Naive thymus-derived CD8-positive, alpha-beta T cell (primary cell): Measurements from ENCODE around the gene COL24A1. TPM values are rescaled to one million over a fixed set of nuclear protein-coding genes. Genes with fewer than 3 reads are reported as not detected.
"Not testable (repeated sequence)": the region's sequence is repeated elsewhere in the genome, so short reads cannot be mapped to it uniquely, and the experiment has no call there.

ENCODE experiments used
- ATAC-seq, 2 donors: fragments of 150-1000 bp; cut with Tn5 transposase in 1 of 2; sonication (Bioruptor Pico), chemical (Tn5 transposase) in 1 of 2; 1 replicate in 1 of 2; 2 replicates in 1 of 2; pipeline ENCODE4 v1.10.0; 2021; ENCODE audit warnings: mild to moderate bottlenecking in 2 of 2, moderate library complexity in 2 of 2
- POLR2A ChIA-PET: fragments of 350-600 bp; sonication (Branson Sonifier 250); formaldehyde crosslinking; loops from one replicate; lab custom pipeline; 2021; ENCODE audit warnings: antibody characterized with exemption; lab: Charles Lee
- DNase-seq, 10 donors: peaks; one replicate each; pipeline versions ENCODE4 v3.0.0 to v3.0.0-alpha.2; 2020 to 2022
- H3K27ac Mint-ChIP-seq, 10 donors: one replicate each; pipeline ENCODE4 v1.8.0; 2020 to 2022; ENCODE audit warnings: mild to moderate bottlenecking in 10 of 10, mixed read lengths in 10 of 10, moderate library complexity in 4 of 10, inconsistent platforms in 1 of 10
- H3K27me3 Mint-ChIP-seq, 5 donors: one replicate each; pipeline ENCODE4 v1.8.0; 2021 to 2022; ENCODE audit warnings: mixed read lengths in 5 of 5
- H3K36me3 Mint-ChIP-seq, 3 donors: one replicate each; pipeline ENCODE4 v1.8.0; 2020 to 2022; ENCODE audit warnings: mixed read lengths in 3 of 3, mild to moderate bottlenecking in 2 of 3, inconsistent platforms in 1 of 3
- H3K4me1 Mint-ChIP-seq, 4 donors: one replicate each; pipeline ENCODE4 v1.8.0; 2021 to 2022; ENCODE audit warnings: mixed read lengths in 4 of 4
- H3K4me3 Mint-ChIP-seq, 10 donors: one replicate each; pipeline ENCODE4 v1.8.0; 2020 to 2022; ENCODE audit warnings: mild to moderate bottlenecking in 10 of 10, mixed read lengths in 10 of 10, moderate library complexity in 6 of 10, inconsistent platforms in 1 of 10
- H3K9me3 Mint-ChIP-seq, 9 donors: one replicate each; pipeline ENCODE4 v1.8.0; 2020 to 2022; ENCODE audit warnings: mixed read lengths in 9 of 9, mild to moderate bottlenecking in 3 of 9, inconsistent platforms in 1 of 9, moderate library complexity in 1 of 9
- polyA plus RNA-seq, 3 donors: library from polyadenylated mRNA; unstranded; fragments of 300-500 nt; fragmentation: Illumina TruSeq; gene quantifications; one replicate each; pipeline ENCODE4 v1.2.3, GENCODE V29; 2021
- total RNA-seq, 8 experiments: library from RNA in 2 of 8; stranded (reverse) in 2 of 8; gene quantifications; one replicate each; pipeline ENCODE4 v1.2.3 and lab custom pipeline; 2021 to 2026

COL24A1 gene
- total and polyA plus RNA-seq, 5 experiments from 2014 or later, result not detected

DNA sequence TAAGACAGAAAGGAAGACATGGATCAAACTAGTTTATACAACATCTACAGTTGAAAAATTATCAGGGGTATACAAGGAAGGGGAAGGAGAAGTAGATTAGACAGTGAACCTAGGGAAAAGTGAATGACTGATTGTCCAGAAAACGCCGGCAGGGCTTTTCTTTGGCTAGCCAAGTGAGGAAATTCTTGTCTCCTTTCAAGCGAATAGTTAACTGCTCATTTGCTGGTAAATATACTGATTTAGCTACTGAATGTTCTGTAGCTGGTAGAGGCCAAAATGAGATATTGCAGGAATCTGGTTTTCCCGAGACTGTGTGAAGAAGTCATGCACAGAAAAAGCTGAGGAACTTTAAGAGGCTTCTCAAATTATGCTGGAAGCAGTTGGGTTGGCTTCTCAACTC is 319.8 kb downstream of the COL24A1 start:
- no peaks in the 10 kb centered on the region for H3K36me3 Mint-ChIP-seq
- no peak overlapping the region for H3K4me3 Mint-ChIP-seq
- H3K27me3 Mint-ChIP-seq, result peaks cover 0 to 8% (median 3%) of the 10 kb centered on the region in 5 donors
- no peak for ATAC-seq
- POLR2A ChIA-PET, result no interaction called here
- no peak overlapping the region for H3K27ac Mint-ChIP-seq
- peaks cover 0 to 2% (median 0%) of the 10 kb centered on the region in 9 donors for H3K9me3 Mint-ChIP-seq
- H3K4me1 Mint-ChIP-seq, result no peaks in the 10 kb centered on the region
- DNase-seq, result no peak

DNA sequence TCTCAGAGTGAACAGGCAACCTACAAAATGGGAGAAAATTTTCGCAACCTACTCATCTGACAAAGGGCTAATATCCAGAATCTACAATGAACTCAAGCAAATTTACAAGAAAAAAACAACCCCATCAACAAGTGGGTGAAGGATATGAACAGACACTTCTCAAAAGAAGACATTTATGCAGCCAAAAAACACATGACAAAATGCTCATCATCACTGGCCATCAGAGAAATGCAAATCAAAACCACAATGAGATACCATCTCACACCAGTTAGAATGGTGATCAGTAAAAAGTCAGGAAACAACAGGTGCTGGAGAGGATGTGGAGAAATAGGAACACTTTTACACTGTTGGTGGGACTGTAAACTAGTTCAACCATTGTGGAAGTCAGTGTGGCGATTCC is 323.4 kb downstream of the COL24A1 start:
- H3K9me3 Mint-ChIP-seq, result peaks cover 0 to 20% (median 6%) of the 10 kb centered on the region in 9 donors
- ATAC-seq, H3K27me3 Mint-ChIP-seq, H3K4me1 Mint-ChIP-seq, DNase-seq, H3K27ac Mint-ChIP-seq, POLR2A ChIA-PET, H3K36me3 Mint-ChIP-seq, H3K4me3 Mint-ChIP-seq: not testable (repeated sequence)

DNA sequence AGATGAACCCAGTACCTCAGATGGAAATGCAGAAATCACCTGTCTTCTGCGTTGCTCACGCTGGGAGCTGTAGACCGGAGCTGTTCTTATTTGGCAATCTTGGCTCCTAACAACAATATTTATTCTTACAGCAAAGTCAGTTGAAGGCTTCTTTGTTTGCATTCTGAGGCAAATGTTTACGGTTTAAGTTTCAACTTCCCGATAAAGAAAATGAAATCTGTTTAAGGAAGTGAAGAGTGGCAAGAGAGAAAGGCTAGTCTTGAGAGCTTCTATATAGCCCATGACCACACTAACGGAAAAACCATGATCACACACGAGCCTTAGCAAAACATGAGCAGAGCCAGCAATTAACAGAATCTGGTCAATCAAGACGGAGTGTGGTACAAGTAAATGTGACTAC is 325.7 kb downstream of the COL24A1 start:
- Mint-ChIP-seq H3K4me1 (no peaks in the 10 kb centered on the region), H3K9me3 (peaks cover 0 to 27% (median 6%) of the 10 kb centered on the region in 9 donors), H3K36me3 (peaks cover 0 to 5% (median 0%) of the 10 kb centered on the region in 3 donors), H3K27ac (no peak overlapping the region), H3K4me3 (no peak overlapping the region), H3K27me3 (peaks cover 0 to 4% (median 0%) of the 10 kb centered on the region in 5 donors)
- ATAC-seq (no peak), DNase-seq (no peak)
- POLR2A ChIA-PET, result no interaction called here

DNA sequence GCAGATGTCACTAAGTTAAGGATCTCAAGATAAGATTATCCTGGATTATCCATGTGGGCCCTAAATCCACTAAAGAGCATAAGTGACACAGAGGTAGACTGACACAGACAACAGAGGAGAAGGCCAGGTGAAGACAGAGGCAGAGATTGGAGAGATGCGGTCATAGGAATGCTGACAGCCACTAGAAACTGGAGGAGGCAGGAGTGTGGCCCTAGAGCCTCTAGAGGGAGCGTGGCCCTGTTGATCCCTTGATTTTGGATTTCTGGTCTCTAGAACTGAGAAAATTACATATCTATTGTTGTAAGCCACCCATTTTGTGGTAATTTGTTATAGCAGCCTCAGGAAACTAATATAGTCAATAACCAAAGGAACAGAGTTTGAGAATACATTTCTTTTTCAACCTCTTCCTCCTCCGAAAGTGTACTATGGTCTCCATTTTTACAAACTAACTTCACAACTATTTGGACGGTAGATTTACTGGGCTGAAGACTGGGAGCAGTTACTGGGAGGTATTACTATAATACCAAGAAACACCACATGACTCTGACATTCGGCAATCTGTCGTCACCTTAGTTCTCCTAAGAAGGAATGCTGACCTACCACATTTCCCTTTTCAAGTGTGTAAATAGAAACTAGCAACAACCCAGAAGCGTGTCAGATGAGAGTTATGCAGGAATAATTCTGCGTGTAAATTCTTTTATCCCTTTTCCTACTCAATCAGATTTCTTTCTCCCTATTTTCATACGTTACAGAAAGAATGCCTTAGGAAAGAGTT is 332.3 kb downstream of the COL24A1 start:
- Mint-ChIP-seq H3K4me1 (no peaks in the 10 kb centered on the region), H3K27ac (no peak overlapping the region), H3K4me3 (no peak overlapping the region), H3K27me3 (no peaks in the 10 kb centered on the region), H3K9me3 (peaks cover 0 to 9% (median 2%) of the 10 kb centered on the region in 9 donors), H3K36me3 (no peaks in the 10 kb centered on the region)
- ATAC-seq, result no peak
- no peak for DNase-seq
- POLR2A ChIA-PET, result no interaction called here

DNA sequence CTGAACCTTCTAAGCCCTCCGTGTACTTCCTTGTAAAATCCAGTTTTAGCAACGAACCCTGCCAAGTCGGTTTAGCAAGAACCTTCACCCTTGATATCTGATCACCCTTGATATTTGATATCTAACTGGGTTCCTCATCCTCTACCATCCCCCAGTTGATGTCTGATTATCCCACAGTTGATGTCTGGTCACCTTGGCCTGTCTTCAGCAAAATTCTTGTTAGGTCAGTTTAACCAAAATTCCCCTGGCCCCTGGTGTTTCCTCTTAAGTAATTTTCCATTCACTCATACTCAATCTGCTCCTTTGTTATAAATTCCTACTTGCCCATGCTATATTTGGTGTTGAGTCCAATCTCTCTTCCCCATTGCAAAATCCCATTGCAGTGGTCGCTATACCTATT is 333.9 kb downstream of the COL24A1 start:
- DNase-seq (no peak), ATAC-seq (no peak)
- H3K9me3 Mint-ChIP-seq, result peaks cover 0 to 9% (median 2%) of the 10 kb centered on the region in 9 donors
- H3K27me3 Mint-ChIP-seq, result no peaks in the 10 kb centered on the region
- POLR2A ChIA-PET, result no interaction called here
- H3K4me1 Mint-ChIP-seq, result no peaks in the 10 kb centered on the region
- H3K4me3 Mint-ChIP-seq, result no peak overlapping the region
- H3K36me3 Mint-ChIP-seq, result no peaks in the 10 kb centered on the region
- H3K27ac Mint-ChIP-seq, result no peak overlapping the region

DNA sequence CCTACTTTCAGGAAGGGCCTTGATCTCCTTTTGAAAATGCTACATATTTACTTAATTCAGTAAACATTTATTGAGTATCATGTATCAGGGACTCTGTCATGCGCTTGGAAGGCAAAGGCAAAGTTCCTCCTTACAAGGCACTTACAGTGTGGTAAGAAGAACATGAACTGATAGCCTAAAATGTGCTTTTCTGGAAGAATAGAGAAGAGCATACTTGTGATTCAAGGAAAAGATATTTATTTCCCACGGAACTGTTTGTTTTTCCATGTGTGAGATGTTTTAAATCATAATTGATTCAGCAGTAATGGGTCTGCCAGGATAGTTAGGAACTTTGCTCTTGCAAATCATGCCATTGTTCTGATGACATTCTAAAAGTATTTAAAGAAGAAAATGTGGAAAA is 338.2 kb downstream of the COL24A1 start:
- H3K27ac Mint-ChIP-seq, result no peak overlapping the region
- no peaks in the 10 kb centered on the region for H3K27me3 Mint-ChIP-seq
- DNase-seq (no peak), ATAC-seq (no peak)
- POLR2A ChIA-PET, result no interaction called here
- H3K4me1 Mint-ChIP-seq, result no peaks in the 10 kb centered on the region
- no peak overlapping the region for H3K4me3 Mint-ChIP-seq
- H3K9me3 Mint-ChIP-seq, result peaks cover 0 to 2% (median 0%) of the 10 kb centered on the region in 9 donors
- no peaks in the 10 kb centered on the region for H3K36me3 Mint-ChIP-seq

DNA sequence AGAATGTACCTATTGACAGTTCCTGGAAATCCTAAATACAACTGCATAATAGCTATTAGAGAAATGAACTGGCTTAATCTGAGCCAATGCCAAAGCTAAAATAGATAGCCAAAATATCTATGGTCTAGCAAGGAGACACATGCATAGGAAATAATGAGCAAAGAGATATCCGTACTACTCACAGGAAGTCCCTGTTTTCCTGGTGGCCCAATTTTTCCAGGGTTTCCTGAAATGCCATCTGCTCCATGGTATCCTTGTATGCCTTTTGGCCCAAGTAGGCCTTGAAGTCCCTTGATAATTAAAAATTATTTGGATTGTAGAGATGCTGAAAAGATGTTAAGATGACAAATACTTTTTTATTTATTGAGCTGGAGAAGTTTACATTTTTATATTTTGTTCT is 340.0 kb downstream of the COL24A1 start:
- POLR2A ChIA-PET, result no interaction called here
- no peak overlapping the region for H3K27ac Mint-ChIP-seq
- H3K9me3 Mint-ChIP-seq, result no peaks in the 10 kb centered on the region
- no peak overlapping the region for H3K4me3 Mint-ChIP-seq
- ATAC-seq (no peak), DNase-seq (no peak)
- H3K4me1 Mint-ChIP-seq, result no peaks in the 10 kb centered on the region
- no peaks in the 10 kb centered on the region for H3K27me3 Mint-ChIP-seq
- no peaks in the 10 kb centered on the region for H3K36me3 Mint-ChIP-seq

DNA sequence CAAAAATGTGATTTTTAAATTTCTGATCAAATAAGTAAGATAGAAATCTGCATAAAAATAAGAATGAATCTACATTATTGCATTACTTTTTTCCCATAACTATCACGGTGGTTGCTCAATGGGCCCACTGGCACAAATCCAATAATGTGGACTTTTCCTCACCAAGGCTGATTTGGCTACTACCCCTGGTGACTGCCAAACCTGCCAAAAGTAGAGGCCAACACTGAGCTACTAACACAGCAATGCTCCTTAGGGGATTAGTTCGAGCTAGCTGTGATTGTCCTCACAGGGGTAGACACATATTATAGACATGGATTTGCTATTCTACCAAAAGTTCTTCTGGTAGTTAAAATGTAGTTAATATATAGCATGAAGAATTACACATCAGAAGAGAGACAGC is 340.7 kb downstream of the COL24A1 start:
- Mint-ChIP-seq H3K4me1 (no peaks in the 10 kb centered on the region), H3K9me3 (no peaks in the 10 kb centered on the region)
- DNase-seq, result no peak

DNA sequence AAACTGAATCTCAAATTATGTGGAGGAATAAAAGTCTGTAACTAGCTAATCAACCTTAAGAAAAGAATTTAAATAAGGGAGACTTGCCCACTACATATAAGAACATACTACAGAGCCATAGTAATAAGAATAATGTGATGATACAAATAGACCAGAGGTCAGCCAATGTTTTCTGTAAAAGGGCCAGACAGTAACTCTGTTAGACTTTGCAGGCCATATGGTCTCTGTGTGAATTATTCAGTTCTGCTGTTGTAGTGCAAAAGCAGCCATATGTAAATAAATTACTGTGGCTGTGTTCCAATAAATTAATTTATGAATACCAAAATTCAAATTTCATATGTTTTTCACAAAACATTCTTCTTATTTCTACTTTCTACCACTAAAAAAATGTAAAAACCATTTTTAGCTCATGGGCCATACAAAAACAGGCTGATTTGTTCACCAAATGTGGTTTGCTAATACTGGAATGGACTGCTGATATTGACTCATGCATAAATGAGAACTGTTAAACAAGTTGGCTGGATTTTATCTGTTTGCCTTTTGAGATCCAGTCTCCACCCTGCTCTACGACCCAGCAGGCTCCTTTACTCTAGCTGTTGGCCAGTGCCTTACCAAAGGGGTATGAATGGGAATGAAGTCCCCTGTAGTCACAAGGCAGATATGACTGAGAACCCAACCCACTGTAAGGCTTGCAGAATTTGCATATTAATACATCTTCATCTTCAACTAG is 350.2 kb downstream of the COL24A1 start:
- POLR2A ChIA-PET, result no interaction called here
- Mint-ChIP-seq H3K4me1 (no peaks in the 10 kb centered on the region), H3K4me3 (no peak overlapping the region), H3K27ac (no peak overlapping the region), H3K27me3 (peaks cover 0 to 13% (median 0%) of the 10 kb centered on the region in 5 donors), H3K9me3 (peaks cover 0 to 12% (median 2%) of the 10 kb centered on the region in 9 donors), H3K36me3 (peaks cover 0 to 6% (median 0%) of the 10 kb centered on the region in 3 donors)
- no peak for ATAC-seq
- no peak for DNase-seq

More for the DNA sequence above, 340.7 kb downstream of the COL24A1 start:
- Mint-ChIP-seq H3K27ac (no peak overlapping the region), H3K36me3 (no peaks in the 10 kb centered on the region), H3K27me3 (peaks cover 0 to 1% (median 0%) of the 10 kb centered on the region in 5 donors), H3K4me3 (no peak overlapping the region)
- no peak for ATAC-seq
- POLR2A ChIA-PET, result no interaction called here

DNA sequence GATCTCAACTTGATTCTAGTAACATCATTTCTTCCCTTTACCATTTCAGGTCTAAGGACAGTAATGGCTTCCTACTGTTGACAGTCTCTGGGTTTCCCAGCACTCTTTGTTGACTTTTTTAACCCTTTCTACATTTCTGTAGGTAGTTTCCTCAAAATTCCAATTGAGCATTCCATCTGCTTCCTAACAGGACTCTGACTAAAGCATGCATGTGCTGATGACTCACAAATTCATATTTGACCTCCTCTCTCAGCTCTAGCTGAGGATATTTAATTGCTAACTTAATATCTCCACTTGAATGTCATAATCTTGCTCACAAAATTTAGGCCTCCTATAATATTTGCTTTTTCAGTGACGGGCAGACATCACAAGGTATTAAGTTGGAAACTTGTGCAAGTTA is 355.1 kb downstream of the COL24A1 start:
- Mint-ChIP-seq H3K27me3 (peaks cover 0 to 12% (median 2%) of the 10 kb centered on the region in 5 donors), H3K36me3 (peaks cover 0 to 6% (median 0%) of the 10 kb centered on the region in 3 donors), H3K4me1 (peaks cover 0 to 1% (median 0%) of the 10 kb centered on the region in 4 donors), H3K27ac (no peak overlapping the region), H3K4me3 (no peak overlapping the region), H3K9me3 (peaks cover 0 to 12% (median 0%) of the 10 kb centered on the region in 9 donors)
- POLR2A ChIA-PET, result no interaction called here
- ATAC-seq (no peak), DNase-seq (no peak)

DNA sequence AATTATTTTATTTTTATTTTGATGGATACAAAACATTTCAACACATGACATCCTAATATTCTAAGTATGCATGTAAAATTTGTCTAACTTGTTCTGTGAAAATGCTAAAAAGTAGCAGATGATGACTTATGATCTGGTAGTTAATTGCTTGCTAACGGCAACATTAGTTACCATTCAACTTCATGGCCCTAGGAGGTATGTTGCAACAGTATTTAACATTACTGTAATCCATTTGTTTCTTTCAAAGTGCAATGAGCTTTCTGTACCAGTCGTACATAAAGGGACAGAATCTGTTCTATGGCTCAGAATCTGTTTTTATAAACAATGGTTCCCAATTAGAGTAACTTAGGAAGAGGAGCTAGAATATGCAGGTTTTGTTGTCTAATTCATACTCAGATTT is 356.8 kb downstream of the COL24A1 start:
- no peak overlapping the region for H3K4me3 Mint-ChIP-seq
- peaks cover 0 to 1% (median 0%) of the 10 kb centered on the region in 4 donors for H3K4me1 Mint-ChIP-seq
- DNase-seq, result no peak
- peaks cover 0 to 12% (median 0%) of the 10 kb centered on the region in 9 donors for H3K9me3 Mint-ChIP-seq
- no peak overlapping the region for H3K27ac Mint-ChIP-seq
- POLR2A ChIA-PET, result no interaction called here
- no peak for ATAC-seq
- H3K36me3 Mint-ChIP-seq, result peaks cover 0 to 6% (median 0%) of the 10 kb centered on the region in 3 donors
- H3K27me3 Mint-ChIP-seq, result peaks cover 0 to 12% (median 2%) of the 10 kb centered on the region in 5 donors

DNA sequence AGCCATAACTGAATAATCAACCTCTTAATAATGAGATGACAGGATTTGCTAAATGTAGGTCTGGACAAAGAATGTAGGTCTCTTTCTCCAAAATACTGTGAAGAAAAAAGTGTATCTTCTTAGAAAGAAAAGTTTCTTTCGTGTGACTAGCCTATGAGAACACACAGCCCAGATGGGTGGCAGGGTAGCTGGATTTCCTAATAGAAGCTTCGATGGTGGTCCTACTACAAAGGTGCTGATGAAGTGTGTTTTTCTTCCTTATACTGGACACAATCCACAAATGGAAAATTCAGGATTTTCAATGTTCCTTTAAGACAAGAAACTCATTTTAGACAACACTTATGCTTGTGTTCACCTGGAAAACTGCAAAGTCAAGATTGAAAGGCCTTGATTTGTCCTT is 358.2 kb downstream of the COL24A1 start:
- no peaks in the 10 kb centered on the region for H3K36me3 Mint-ChIP-seq
- H3K4me1 Mint-ChIP-seq, result peaks cover 0 to 1% (median 0%) of the 10 kb centered on the region in 4 donors
- H3K9me3 Mint-ChIP-seq, result no peaks in the 10 kb centered on the region
- H3K27me3 Mint-ChIP-seq, result peaks cover 0 to 17% (median 2%) of the 10 kb centered on the region in 5 donors
- H3K27ac Mint-ChIP-seq, result no peak overlapping the region
- DNase-seq (no peak), ATAC-seq (no peak)
- H3K4me3 Mint-ChIP-seq, result no peak overlapping the region
- POLR2A ChIA-PET, result no interaction called here

DNA sequence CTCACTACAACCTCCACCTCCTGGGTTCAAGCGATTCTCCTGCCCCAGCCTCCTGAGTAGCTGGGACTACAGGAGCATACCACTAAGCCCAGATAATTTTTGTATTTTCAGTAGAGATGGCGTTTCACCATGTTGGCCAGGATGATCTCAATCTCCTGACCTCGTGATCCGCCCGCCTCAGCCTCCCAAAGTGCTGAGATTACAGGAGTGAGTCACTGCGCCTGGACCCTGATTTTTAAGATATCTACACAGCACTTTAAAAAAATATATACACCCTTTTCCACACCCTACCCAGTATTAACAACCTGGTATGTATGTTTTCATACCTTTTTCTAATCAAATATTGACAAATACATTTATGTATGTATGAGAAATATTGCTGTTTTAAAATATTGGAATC is 379.6 kb downstream of the COL24A1 start:
- DNase-seq, H3K36me3 Mint-ChIP-seq, H3K4me3 Mint-ChIP-seq, H3K27ac Mint-ChIP-seq, H3K27me3 Mint-ChIP-seq, POLR2A ChIA-PET, ATAC-seq, H3K4me1 Mint-ChIP-seq, H3K9me3 Mint-ChIP-seq: not testable (repeated sequence)
